Spleen (tissue), 7 donors: ENCODE data around the gene KLHL41.

Experiments
- POLR2A ChIP-seq, 3 donors: fragments of 450-650 bp; IDR thresholded peaks; one replicate each; pipeline ENCODE4 v1.5.1; 2017; ENCODE audit warnings: antibody characterized with exemption in 3 of 3, mild to moderate bottlenecking in 1 of 3
- TF ChIP-seq, protein P1 (sequence below), 11 experiments: fragments of 200-600 bp in 7 of 11; fragments of 450-650 bp in 4 of 11; sonication (generic) in 4 of 11; IDR thresholded peaks in 8 of 11; conservative IDR thresholded peaks in 3 of 11; 1 replicate in 7 of 11; 2 replicates in 4 of 11; pipeline versions ENCODE4 v1.4.0 to v1.8.0; 2016 to 2021; ENCODE audit warnings: antibody characterized with exemption in 11 of 11, inconsistent platforms in 4 of 11, mild to moderate bottlenecking in 1 of 11
- donor health status: DM: no; HTN: no; CAD: no; lungs with moderate emphysema.
- donor health status: DM: no; HTN: no; CAD: no.
- donor health status: DM: no; HTN: no; CAD: no.

DNA sequence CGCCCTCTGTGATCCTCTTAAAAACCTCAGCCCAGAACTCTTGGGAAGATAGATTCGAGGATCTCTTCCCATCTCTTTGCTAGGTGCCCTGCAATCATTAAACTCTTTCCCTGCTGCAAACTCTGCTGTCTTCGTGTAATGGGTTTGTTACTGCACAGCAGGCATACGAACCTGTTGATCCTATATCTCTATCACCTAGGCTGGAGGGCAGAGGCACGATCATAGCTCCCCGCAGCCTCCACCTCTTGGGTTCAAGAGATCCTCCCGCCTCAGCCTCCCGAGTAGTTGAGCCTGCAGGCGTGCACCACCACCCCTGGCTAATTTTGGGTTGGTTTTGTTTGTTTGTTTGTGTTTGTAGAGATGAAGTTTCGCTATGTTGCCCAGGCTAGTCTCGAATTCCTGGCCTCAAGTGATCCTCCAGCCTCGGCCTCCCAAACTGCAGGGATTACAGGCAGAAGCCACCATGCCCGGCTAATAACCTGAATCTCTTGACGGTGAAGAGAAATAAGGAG is 30.7 kb upstream of the KLHL41 start:
- TF ChIP-seq, protein P1, sequence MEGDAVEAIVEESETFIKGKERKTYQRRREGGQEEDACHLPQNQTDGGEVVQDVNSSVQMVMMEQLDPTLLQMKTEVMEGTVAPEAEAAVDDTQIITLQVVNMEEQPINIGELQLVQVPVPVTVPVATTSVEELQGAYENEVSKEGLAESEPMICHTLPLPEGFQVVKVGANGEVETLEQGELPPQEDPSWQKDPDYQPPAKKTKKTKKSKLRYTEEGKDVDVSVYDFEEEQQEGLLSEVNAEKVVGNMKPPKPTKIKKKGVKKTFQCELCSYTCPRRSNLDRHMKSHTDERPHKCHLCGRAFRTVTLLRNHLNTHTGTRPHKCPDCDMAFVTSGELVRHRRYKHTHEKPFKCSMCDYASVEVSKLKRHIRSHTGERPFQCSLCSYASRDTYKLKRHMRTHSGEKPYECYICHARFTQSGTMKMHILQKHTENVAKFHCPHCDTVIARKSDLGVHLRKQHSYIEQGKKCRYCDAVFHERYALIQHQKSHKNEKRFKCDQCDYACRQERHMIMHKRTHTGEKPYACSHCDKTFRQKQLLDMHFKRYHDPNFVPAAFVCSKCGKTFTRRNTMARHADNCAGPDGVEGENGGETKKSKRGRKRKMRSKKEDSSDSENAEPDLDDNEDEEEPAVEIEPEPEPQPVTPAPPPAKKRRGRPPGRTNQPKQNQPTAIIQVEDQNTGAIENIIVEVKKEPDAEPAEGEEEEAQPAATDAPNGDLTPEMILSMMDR (IDR thresholded peaks at IDR 0.05 in 8 of 11, conservative IDR thresholded peaks at IDR 0.05 in 3 of 11) = no peak
- no peak for TF ChIP-seq POLR2A (IDR thresholded peaks at IDR 0.05)
